ENCODE results near the gene CHAT. TPM values are rescaled to one million over a fixed set of nuclear protein-coding genes. Genes with fewer than 3 reads are reported as not detected.

The CHAT gene
- total RNA-seq, 1 experiment from 2014 or later = not detected

DNA sequence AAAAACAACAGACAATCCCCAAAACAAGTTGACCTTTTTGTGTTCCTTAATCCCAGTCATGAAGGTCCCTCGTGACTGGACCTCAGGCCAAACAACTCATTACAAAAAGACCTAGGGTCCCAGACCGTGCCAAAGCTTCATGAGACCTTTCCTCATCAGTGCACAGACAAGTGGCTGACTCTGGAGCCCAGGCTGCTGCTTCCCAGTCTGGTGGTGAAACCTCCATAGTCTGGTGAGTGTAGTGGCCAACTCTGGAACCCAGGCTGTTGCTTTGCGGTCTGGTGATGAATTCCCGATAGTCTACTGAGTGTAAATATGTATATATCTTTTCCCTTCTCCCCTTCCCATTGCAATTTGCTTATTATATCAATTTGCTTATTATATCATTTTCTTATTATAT lies 25.9 kb upstream of the CHAT start:
- POLR2A ChIA-PET = no interaction called here

More for the DNA sequence above, 25.9 kb upstream of the CHAT start:
- Histone ChIP-seq H3K9ac (ENCODE audit: low read length) (no peak overlapping the region), H3K79me2 (ENCODE audit: insufficient read depth, low read length) (no peaks in the 10 kb centered on the region), H3K4me1 (ENCODE audit: control insufficient read depth in 1 of 2, insufficient read depth in 2 of 2, low read length in 2 of 2) (no peaks in the 10 kb centered on the region), H3K4me2 (ENCODE audit: low read length) (no peak overlapping the region), H3K27ac (ENCODE audit: low read depth, low read length) (no peak overlapping the region), H2AFZ (ENCODE audit: low read depth, low read length, poor library complexity, severe bottlenecking) (no peak overlapping the region), H4K20me1 (ENCODE audit: insufficient read depth) (no peaks in the 10 kb centered on the region), H3K27me3 (ENCODE audit: insufficient read depth, low read length) (no peaks in the 10 kb centered on the region), H3K36me3 (ENCODE audit: control insufficient read depth in 1 of 2, insufficient read depth in 2 of 2, low read length in 2 of 2) (no peaks in the 10 kb centered on the region), H3K9me3 (ENCODE audit: control insufficient read depth in 1 of 2, insufficient read depth in 1 of 2, low read depth in 1 of 2, low read length in 2 of 2) (no peaks in the 10 kb centered on the region), H3K9me2 (ENCODE audit: insufficient read depth) (no peaks in the 10 kb centered on the region), H3K4me3 (replicated peaks in 1 of 2; ENCODE audit: low read depth in 1 of 2, low read length in 2 of 2) (no peak overlapping the region)
- BruUV-seq (replicated peaks) = no TSS peak
- ATAC-seq (no peak), DNase-seq (ENCODE audit: low read depth, low spot score) (no peak)
- ChIA-PET RAD21 (ENCODE audit: low non-redundant PET in 1 of 2, low total read pairs in 2 of 2, uncharacterized antibody in 2 of 2, unreplicated experiment in 2 of 2) (no interaction called here), CTCF (no interaction called here)
- intact Hi-C loops (cut with micrococcal nuclease) = no loop called here
- no peak for TF ChIP-seq ZFX (IDR thresholded peaks at IDR 0.05)
- TF ChIP-seq EZH2 (IDR thresholded peaks at IDR 0.05) = no peak
- no peak for TF ChIP-seq TCF7L2 (IDR thresholded peaks at IDR 0.05; ENCODE audit: borderline replicate concordance, extremely low read depth, insufficient read depth, insufficient read length)
- TF ChIP-seq, protein P1, sequence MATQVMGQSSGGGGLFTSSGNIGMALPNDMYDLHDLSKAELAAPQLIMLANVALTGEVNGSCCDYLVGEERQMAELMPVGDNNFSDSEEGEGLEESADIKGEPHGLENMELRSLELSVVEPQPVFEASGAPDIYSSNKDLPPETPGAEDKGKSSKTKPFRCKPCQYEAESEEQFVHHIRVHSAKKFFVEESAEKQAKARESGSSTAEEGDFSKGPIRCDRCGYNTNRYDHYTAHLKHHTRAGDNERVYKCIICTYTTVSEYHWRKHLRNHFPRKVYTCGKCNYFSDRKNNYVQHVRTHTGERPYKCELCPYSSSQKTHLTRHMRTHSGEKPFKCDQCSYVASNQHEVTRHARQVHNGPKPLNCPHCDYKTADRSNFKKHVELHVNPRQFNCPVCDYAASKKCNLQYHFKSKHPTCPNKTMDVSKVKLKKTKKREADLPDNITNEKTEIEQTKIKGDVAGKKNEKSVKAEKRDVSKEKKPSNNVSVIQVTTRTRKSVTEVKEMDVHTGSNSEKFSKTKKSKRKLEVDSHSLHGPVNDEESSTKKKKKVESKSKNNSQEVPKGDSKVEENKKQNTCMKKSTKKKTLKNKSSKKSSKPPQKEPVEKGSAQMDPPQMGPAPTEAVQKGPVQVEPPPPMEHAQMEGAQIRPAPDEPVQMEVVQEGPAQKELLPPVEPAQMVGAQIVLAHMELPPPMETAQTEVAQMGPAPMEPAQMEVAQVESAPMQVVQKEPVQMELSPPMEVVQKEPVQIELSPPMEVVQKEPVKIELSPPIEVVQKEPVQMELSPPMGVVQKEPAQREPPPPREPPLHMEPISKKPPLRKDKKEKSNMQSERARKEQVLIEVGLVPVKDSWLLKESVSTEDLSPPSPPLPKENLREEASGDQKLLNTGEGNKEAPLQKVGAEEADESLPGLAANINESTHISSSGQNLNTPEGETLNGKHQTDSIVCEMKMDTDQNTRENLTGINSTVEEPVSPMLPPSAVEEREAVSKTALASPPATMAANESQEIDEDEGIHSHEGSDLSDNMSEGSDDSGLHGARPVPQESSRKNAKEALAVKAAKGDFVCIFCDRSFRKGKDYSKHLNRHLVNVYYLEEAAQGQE (IDR thresholded peaks at IDR 0.05; ENCODE audit: low read depth) = no peak
- TF ChIP-seq POLR2AphosphoS5 (IDR thresholded peaks at IDR 0.05; ENCODE audit: low read depth, low read length) = no peak
- TF ChIP-seq ELF1 (IDR thresholded peaks at IDR 0.05; ENCODE audit: borderline replicate concordance, low read depth) = no peak
- TF ChIP-seq, protein P2, sequence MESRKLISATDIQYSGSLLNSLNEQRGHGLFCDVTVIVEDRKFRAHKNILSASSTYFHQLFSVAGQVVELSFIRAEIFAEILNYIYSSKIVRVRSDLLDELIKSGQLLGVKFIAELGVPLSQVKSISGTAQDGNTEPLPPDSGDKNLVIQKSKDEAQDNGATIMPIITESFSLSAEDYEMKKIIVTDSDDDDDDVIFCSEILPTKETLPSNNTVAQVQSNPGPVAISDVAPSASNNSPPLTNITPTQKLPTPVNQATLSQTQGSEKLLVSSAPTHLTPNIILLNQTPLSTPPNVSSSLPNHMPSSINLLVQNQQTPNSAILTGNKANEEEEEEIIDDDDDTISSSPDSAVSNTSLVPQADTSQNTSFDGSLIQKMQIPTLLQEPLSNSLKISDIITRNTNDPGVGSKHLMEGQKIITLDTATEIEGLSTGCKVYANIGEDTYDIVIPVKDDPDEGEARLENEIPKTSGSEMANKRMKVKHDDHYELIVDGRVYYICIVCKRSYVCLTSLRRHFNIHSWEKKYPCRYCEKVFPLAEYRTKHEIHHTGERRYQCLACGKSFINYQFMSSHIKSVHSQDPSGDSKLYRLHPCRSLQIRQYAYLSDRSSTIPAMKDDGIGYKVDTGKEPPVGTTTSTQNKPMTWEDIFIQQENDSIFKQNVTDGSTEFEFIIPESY (IDR thresholded peaks at IDR 0.05; ENCODE audit: extremely low read depth, insufficient replicate concordance, low read length) = no peak
- TF ChIP-seq SRF (IDR thresholded peaks at IDR 0.05; ENCODE audit: low read depth) = no peak
- TF ChIP-seq, protein P3, sequence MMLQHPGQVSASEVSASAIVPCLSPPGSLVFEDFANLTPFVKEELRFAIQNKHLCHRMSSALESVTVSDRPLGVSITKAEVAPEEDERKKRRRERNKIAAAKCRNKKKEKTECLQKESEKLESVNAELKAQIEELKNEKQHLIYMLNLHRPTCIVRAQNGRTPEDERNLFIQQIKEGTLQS (IDR thresholded peaks at IDR 0.05) = no peak
- TF ChIP-seq, protein P4, sequence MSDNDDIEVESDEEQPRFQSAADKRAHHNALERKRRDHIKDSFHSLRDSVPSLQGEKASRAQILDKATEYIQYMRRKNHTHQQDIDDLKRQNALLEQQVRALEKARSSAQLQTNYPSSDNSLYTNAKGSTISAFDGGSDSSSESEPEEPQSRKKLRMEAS (IDR thresholded peaks at IDR 0.05) = no peak
- TF ChIP-seq, protein P5, sequence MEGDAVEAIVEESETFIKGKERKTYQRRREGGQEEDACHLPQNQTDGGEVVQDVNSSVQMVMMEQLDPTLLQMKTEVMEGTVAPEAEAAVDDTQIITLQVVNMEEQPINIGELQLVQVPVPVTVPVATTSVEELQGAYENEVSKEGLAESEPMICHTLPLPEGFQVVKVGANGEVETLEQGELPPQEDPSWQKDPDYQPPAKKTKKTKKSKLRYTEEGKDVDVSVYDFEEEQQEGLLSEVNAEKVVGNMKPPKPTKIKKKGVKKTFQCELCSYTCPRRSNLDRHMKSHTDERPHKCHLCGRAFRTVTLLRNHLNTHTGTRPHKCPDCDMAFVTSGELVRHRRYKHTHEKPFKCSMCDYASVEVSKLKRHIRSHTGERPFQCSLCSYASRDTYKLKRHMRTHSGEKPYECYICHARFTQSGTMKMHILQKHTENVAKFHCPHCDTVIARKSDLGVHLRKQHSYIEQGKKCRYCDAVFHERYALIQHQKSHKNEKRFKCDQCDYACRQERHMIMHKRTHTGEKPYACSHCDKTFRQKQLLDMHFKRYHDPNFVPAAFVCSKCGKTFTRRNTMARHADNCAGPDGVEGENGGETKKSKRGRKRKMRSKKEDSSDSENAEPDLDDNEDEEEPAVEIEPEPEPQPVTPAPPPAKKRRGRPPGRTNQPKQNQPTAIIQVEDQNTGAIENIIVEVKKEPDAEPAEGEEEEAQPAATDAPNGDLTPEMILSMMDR (IDR thresholded peaks at IDR 0.05 in 2 of 3, conservative IDR thresholded peaks at IDR 0.05 in 1 of 3; ENCODE audit: borderline replicate concordance in 1 of 3, insufficient read depth in 1 of 3, low read depth in 2 of 3, low read length in 2 of 3) = no peak
- no peak for TF ChIP-seq CEBPB (IDR thresholded peaks at IDR 0.05; ENCODE audit: low read depth)

Data from HCT116 (cell line).